Stomach (tissue), 4 donors: ENCODE measurements around the gene TACSTD2.

Experiments
- POLR2A ChIP-seq, 4 donors: fragments of 450-650 bp; IDR thresholded peaks; one replicate each; pipeline ENCODE4 v1.6.1; 2016; ENCODE audit warnings: antibody characterized with exemption in 4 of 4, control low read depth in 2 of 4, mild to moderate bottlenecking in 1 of 4, moderate library complexity in 1 of 4
- POLR2AphosphoS5 ChIP-seq, 3 donors: sonication (generic); formaldehyde crosslinking; IDR thresholded peaks; one replicate each; pipeline ENCODE4 v1.6.1; 2016; ENCODE audit warnings: antibody characterized with exemption in 3 of 3
- TF ChIP-seq, protein P1 (sequence below), 7 experiments: fragments of 450-650 bp in 4 of 7; fragments of 200-600 bp in 3 of 7; sonication (generic) in 3 of 7; IDR thresholded peaks; one replicate each; pipeline ENCODE4 v1.5.1; 2016 to 2019; ENCODE audit warnings: antibody characterized with exemption in 7 of 7, control low read depth in 2 of 7, mild to moderate bottlenecking in 1 of 7

DNA sequence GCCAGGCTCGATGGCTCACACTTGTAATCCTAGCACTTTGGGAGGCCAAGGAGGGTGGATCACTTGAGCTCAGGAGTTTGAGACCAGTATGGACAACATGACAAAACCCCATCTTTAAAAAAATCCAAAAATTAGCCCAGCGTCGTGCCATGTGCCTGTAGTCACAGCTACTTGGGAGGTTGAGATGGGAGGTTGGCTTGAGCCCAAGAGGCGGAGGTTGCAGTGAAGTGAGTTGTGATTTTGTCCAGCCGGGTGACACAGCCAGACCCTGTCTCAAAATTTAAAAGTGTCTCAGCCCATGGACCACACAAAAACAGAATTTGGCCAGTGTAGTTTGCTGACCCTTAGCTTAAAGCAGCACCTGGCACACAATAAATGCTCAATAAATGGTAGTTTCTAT, 11.3 kb upstream of the TACSTD2 start:
- TF ChIP-seq, protein P1, sequence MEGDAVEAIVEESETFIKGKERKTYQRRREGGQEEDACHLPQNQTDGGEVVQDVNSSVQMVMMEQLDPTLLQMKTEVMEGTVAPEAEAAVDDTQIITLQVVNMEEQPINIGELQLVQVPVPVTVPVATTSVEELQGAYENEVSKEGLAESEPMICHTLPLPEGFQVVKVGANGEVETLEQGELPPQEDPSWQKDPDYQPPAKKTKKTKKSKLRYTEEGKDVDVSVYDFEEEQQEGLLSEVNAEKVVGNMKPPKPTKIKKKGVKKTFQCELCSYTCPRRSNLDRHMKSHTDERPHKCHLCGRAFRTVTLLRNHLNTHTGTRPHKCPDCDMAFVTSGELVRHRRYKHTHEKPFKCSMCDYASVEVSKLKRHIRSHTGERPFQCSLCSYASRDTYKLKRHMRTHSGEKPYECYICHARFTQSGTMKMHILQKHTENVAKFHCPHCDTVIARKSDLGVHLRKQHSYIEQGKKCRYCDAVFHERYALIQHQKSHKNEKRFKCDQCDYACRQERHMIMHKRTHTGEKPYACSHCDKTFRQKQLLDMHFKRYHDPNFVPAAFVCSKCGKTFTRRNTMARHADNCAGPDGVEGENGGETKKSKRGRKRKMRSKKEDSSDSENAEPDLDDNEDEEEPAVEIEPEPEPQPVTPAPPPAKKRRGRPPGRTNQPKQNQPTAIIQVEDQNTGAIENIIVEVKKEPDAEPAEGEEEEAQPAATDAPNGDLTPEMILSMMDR (IDR thresholded peaks at IDR 0.05): no peak
- TF ChIP-seq POLR2A (IDR thresholded peaks at IDR 0.05) (no peak), POLR2AphosphoS5 (IDR thresholded peaks at IDR 0.05) (no peak)
